Measurements from ENCODE around the gene PTPRN2. TPM values are rescaled to one million over a fixed set of nuclear protein-coding genes. Genes with fewer than 3 reads are reported as not detected.

Gene PTPRN2
- total and polyA plus RNA-seq, 2 of the 8 experiments (the other 6 are each of a cell fraction or from before 2014, with no cell fraction given) = 2.6 to 4.5 TPM

- no peak overlapping the region for H3K4me2 ChIP-seq (ENCODE audit: insufficient read depth in 1 of 2, low read depth in 2 of 2, low read length in 2 of 2)
- ChIA-PET POLR2A (ENCODE audit: partially characterized antibody) (no interaction called here), CTCF (ENCODE audit: partially characterized antibody) (no interaction called here)
- H3K56ac ChIP-seq (replicated peaks; ENCODE audit: insufficient read length, low read depth, low read length) = no peak overlapping the region
- H3K18ac ChIP-seq (ENCODE audit: extremely low read depth, low read length) = no peak overlapping the region
- H2BK15ac ChIP-seq (ENCODE audit: low read length) = no peak overlapping the region
- no peaks in the 10 kb centered on the region for H3K36me3 ChIP-seq (ENCODE audit: control insufficient read depth in 2 of 4, insufficient read depth in 4 of 4, low read length in 3 of 4)
- H3K27me3 ChIP-seq (replicated peaks in 1 of 4; ENCODE audit: control insufficient read depth in 3 of 4, extremely low read depth in 1 of 4, insufficient read depth in 3 of 4, low read length in 3 of 4) = no peaks in the 10 kb centered on the region
- no peak overlapping the region for H3K9ac ChIP-seq (replicated peaks in 1 of 4; ENCODE audit: extremely low read depth in 1 of 4, low read depth in 3 of 4, low read length in 3 of 4)
- H3K4me1 ChIP-seq (replicated peaks in 1 of 4; ENCODE audit: control insufficient read depth in 3 of 4, insufficient read depth in 4 of 4, low read length in 3 of 4) = peaks cover 0 to 2% (median 0%) of the 10 kb centered on the region in 4 experiments; a peak in 1 of 7 replicates
- TF ChIP-seq YY1 (IDR thresholded peaks at IDR 0.05; ENCODE audit: low read depth, low read length) = no peak
- no peak overlapping the region for H2AK5ac ChIP-seq (ENCODE audit: low read depth, low read length)
- H3K14ac ChIP-seq (ENCODE audit: insufficient read length) = no peak overlapping the region
- peaks cover 0 to 14% of the 10 kb centered on the region in 2 experiments for H4K20me1 ChIP-seq (replicated peaks in 1 of 2; ENCODE audit: control insufficient read depth in 1 of 2, insufficient read depth in 2 of 2, low read length in 2 of 2)
- no peaks in the 10 kb centered on the region for H3K79me2 ChIP-seq (ENCODE audit: control insufficient read depth in 1 of 2, insufficient read depth in 2 of 2, low read length in 2 of 2)
- no peak overlapping the region for H2BK12ac ChIP-seq (ENCODE audit: low read depth, low read length)
- H3K23me2 ChIP-seq (ENCODE audit: low read depth, low read length) = peaks cover 17% of the 10 kb centered on the region; the same call in 1 of the 2 replicates
- H2AFZ ChIP-seq (ENCODE audit: low read length) = no peak overlapping the region
- FAIRE-seq (no peak), DNase-seq (ENCODE audit: low read depth in 1 of 2, low spot score in 2 of 2) (no peak)
- no peak overlapping the region for H3K23ac ChIP-seq (ENCODE audit: insufficient read length)
- 98% methylated on average over 8 of the region's 13 CpGs; no CpG with 5 or more reads in 1 of the 2 experiments for WGBS, 2 experiments (ENCODE audit: extremely low coverage in 1 of 2, insufficient coverage in 1 of 2, insufficient read length in 1 of 2, insufficient replicate concordance in 2 of 2, low coverage in 1 of 2, low lambda C conversion rate in 2 of 2, missing lambda C conversion rate in 1 of 2)
- no peak overlapping the region for H4K8ac ChIP-seq (ENCODE audit: extremely low read depth, insufficient read depth, low read length)
- H4K91ac ChIP-seq (replicated peaks; ENCODE audit: insufficient read length, low read length) = no peak overlapping the region
- peaks cover 7 to 11% of the 10 kb centered on the region in 2 experiments; a peak in 3 of 4 replicates for H3K9me3 ChIP-seq (ENCODE audit: insufficient read depth in 2 of 2, low read depth in 1 of 2, low read length in 1 of 2)
- no peaks in the 10 kb centered on the region for H3K79me1 ChIP-seq (ENCODE audit: low read depth, low read length)
- H2BK120ac ChIP-seq (replicated peaks; ENCODE audit: low read depth, low read length) = no peak overlapping the region
- H2BK20ac ChIP-seq (ENCODE audit: low read length) = no peak overlapping the region
- H3K4ac ChIP-seq (replicated peaks; ENCODE audit: insufficient read length, low read depth, low read length) = no peak overlapping the region
- H4K5ac ChIP-seq (ENCODE audit: insufficient read length, low read depth, low read length) = no peak overlapping the region
- H2BK5ac ChIP-seq (ENCODE audit: low read depth, low read length) = no peak overlapping the region
- no peak overlapping the region for H3K27ac ChIP-seq (ENCODE audit: low read depth, low read length)
- no peak overlapping the region for H3K4me3 ChIP-seq (ENCODE audit: extremely low read depth in 1 of 4, insufficient read depth in 2 of 4, low read depth in 3 of 4, low read length in 4 of 4)
These were observed 824.8 kb downstream of the PTPRN2 start for GRCh38 chr7:157762824-157763223.

Data from H1 (cell line).